ENCODE results near the gene COQ8A.
"Not testable (repeated sequence)": the region's sequence is repeated elsewhere in the genome, so short reads cannot be mapped to it uniquely, and the experiment has no call there.

COQ8A gene

DNA sequence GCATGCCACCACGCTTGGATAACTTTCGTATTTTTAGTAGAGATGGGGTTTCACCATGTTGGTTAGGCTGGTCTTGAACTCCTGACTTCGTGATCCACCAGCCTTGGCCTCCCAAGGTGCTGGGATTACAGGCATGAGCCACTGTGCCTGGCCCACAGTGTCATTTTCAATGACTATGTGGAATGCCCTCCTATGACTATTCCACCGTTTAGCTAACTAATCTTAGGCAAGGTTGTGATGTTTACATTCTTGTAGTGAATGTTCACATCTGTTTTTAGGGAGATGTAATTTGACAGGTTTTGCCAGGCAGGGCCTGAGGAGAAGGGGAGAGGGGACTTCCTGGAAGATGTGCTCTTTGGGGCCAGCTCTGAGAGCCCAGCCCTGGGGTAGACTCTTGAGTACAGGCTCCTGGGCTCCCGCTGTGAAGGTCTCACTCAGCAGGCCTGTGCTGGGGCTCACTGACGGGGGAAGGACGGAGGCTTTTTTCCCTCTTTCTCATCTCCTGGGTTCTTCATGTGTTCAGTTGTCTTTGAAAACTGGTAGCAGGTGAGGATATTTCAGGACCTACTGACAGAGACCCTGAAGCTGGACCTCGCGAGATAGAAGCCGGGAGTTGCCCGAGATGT lies 13.2 kb downstream of the COQ8A start:
- DNase-seq, result no peak

DNA sequence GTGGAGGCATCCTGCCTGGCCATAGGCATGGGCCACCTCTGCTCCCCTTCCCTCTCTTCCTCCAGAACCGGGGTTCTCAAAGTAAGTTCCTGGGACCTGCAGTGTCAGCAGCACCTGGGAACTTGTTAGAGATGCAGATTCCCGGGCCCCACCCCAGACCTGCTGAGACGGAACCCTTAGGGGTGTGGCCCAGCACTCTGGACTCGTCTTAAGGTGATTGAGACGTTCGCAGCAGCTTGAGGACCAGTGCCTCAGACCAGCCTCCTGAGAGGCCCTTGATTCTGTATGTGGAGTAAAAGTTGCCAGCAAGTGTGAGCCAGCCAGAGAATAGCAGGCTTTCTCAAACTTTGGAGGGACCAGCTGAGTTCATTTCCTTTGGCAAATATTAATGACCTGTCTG lies 14.2 kb downstream of the COQ8A start:
- no peak for DNase-seq

DNA sequence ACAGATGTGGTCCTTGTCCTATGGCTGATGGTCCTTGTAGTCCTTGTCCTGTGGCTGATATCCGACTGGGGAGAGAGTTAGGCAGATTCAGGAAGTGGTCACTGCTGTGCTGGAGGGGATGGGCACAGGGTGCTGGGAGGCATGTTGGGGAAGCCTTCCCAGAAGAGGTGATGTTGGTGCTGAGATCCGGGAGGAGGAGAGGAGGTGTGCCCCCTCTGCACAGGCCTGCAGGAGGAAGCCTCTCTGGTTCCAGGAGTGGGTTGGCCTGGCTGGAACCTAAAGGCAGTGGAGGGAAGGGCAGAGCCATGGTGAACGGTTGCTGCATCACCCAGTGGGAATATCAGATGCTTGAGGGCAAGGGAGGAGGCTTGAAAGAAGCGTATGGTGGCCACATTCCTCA lies 14.7 kb downstream of the COQ8A start:
- DNase-seq, result no peak

DNA sequence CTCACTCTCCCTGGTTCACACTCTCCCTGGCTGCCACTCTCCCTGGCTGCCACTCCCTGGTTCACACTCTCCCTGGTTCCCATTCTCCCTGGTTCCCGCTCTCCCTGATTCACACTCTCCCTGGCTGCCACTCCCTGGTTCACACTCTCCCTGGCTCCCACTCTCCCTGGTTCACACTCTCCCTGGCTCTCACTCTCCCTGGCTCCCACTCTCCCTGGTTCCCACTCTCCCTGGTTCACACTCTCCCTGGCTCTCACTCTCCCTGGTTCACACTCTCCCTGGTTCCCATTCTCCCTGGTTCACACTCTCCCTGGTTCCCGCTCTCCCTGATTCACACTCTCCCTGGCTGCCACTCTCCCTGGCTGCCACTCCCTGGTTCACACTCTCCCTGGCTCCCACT lies 15.8 kb downstream of the COQ8A start:
- not testable (repeated sequence) for DNase-seq

DNA sequence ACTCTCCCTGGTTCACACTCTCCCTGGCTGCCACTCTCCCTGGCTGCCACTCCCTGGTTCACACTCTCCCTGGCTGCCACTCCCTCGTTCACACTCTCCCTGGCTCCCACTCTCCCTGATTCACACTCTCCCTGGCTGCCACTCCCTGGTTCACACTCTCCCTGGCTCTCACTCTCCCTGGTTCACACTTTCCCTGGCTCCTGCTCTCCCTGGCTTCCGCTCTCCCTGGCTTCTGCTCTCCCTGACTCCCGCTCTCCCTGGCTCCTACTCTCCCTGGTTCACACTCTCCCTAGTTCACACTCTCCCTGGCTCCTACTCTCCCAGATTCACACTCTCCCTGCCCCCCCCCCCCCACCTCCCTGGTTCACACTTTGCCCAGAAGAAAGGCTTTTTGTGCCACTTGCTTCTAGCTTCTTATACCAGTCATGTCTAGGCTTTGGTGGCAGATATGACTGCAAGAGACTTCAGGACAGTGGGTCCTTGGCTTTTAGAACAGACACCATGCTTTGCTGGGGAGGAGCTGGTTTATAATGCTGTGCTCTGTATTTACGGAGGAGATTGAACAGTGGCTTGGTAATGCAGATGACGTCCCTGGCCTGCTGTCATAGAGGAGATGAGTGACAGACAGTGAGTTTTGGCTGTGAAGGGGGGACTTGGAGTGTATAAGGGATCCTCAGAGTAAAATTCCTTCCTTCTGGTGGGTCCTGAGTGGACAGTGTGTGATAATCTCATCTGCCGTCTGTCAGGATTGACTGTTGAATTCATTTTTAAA lies 17.0 kb downstream of the COQ8A start:
- DNase-seq, result no peak

DNA sequence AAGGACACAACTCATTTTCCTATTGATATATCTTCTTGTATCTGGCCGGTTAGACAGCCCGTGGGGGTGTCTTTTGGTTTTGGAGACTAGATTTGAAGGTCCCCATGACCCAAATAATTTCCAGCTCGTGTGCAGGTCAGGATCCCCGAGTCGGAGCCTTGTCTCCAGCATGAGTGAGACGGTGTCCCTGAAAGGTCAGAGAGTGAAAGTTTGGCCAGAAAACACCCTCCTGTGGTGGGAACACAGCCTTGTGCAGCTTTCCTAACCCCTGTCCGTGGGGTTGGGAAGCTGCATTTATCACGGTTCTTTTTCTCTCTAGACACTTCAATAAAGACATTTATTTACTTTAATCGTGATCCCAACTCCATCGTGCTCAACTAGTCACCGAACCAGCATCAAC lies 17.6 kb downstream of the COQ8A start:
- no peak for DNase-seq

DNA sequence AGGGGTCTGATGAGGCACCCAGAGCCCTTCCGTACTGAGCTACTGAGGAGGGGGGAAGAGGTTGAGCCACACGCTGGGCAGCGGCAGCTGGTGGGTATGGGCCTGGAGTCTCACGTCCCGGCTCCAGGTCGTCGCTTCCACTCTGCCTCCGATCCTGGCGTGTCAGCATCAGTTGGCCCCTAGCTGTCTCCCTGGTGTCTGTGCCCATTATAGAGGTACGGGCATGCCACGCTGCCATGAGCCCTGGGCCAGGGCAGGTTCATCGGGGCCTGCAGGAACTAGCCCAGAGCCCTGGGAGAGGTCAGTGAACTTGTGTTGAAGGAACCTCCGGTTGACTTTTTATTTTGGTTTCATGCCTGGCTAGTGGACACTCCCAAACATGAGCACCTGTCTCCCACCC lies 18.2 kb downstream of the COQ8A start:
- no peak for DNase-seq

DNA sequence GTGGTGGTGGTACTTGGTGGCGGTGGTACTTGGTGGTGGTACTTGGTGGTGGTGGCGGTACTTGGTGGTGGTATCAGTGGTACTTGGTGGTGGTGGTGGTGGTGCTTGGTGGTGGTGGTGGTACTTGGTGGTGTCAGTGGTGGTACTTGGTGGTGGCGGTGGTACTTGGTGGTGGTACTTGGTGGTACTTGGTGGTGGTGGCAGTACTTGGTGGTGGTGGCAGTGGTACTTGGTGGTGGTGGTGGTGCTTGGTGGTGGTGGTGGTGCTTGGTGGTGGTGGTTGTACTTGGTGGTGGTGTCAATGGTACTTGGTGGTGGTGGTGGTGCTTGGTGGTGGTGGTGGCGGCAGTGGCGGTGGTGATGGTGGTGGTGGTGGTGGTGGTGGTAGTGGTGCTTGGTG lies 20.2 kb downstream of the COQ8A start:
- no peak for DNase-seq

DNA sequence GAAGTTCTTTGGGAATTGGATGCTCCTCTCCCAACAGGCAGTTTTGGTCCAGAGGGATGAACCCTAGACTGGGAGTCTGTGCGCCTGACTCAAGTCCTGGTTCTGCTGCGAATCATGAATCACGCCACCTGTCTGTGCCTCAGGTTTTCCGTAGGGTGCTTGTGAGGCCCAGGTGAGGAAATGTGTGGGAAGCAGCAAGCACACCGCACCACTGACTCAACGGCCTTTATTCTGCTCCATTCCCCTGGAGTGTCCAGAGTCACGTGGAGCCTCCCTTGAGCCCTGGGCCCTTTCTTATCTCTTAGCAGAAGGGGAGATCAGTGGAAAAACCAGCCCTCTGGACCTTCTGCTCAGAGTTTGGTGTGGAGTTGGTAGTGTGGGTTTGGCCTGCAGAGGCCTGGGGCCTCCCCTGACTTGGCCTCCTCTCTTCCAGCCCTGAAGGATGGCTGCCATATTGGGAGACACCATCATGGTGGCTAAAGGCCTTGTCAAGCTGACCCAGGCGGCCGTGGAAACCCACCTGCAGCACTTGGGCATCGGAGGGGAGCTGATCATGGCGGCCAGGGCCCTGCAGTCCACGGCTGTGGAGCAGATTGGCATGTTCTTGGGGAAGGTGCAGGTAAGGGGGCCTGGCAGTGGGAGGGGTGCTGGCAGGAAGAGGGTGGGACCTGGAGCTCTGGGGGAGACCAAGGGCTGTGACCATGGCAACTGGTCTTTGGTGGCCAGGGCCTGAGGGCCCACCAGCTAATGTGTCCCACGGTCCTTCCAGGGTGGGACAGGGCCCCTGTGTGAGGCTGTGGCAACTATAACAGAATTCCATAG lies 21.1 kb downstream of the COQ8A start:
- no peak for DNase-seq

DNA sequence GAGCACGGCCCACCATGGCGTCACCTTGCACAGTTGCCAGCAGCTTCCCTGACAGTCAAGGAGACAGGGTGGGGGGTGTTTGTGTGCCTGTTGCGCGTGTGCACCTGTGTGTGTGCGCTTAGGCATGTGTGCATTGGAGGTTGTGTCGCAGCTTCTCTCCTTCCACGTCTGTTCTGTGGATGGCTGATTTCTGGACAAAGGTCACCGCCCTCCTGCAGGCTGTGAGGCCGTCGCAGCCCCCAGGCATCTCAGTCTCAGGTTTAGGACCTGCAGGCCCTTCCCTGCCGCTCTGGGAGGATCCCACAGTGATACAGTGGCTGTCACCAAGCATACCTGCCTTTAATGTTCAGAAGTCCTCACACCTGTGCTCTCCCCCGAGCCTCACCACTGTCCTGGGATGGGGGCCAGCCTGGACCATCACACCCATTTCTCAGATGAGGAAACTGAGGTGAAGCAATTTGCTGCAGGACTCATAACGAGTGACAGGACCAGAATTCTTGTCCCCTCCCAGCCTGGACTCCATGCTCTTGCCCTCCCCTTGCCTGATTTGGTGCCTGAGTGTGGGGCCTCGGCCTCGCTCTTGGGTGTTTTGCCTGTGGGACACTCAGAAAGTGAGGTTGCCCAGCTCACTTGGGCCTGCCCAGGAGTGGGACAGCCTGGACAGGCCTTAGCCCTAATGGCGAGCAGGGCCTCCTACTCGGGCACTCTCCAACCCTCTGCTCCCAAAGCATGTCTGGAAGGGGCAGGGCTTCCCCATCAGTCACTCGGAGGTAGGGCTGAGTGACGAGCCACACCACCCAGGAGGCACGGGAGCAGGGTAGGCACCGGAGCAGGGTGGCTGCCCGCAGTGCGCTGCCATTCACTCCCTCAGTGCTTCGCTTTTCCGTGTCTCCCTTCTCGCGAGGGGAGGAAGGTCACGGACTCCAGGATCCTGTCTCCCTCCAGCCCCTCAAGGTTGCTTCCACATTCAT lies 22.6 kb downstream of the COQ8A start:
- no peak for DNase-seq

DNA sequence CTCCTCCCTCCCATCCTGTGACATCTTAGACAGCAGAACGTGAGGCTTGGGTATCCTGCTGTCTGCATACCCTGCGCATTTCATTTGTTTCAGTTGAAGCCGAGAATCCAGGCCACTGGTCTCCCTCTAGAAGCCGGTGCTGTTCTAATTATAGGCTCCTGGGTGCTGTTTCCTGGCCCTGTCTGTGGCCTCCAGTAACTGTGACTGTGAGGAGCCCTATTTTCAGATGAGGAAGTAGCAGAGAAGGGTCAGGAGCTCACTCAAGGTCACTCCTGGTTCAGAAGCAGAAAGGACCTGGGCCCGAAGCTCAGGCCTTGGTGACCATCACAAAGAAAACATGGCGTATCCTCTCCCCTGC lies 24.0 kb downstream of the COQ8A start:
- DNase-seq, result no peak

DNA sequence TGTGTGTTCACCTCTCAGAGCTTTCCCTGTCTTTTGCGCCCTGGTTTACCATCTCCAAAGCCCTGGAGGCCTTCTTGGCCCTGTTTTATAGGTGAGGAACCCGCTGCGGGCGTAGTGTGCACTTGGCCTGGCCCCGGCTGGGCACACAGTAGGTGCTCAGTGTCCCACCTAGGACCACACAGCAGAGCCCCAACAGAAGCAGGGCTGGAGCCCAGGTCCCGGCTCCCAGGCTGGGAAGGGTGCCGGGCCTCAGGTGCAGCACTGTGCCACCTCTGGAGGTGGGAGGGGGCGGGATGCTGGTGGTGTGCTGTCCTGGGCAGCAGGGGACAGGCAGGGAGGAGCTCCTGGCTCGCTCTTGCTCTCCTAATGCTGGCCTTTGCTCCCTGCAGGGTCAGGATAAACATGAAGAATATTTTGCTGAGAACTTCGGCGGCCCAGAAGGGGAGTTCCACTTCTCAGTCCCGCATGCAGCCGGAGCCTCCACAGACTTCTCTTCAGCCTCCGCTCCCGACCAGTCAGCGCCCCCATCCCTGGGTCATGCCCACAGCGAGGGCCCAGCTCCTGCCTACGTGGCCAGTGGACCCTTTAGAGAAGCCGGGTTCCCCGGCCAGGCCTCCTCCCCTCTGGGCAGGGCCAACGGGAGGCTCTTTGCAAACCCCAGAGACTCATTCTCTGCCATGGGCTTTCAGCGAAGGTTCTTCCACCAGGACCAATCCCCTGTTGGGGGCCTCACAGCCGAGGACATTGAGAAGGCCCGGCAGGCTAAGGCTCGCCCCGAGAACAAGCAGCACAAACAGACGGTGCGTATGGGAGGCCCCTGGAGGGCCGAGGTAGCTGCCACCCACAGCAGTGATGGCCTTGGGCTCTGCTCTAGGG lies 24.8 kb downstream of the COQ8A start:
- no peak for DNase-seq

DNA sequence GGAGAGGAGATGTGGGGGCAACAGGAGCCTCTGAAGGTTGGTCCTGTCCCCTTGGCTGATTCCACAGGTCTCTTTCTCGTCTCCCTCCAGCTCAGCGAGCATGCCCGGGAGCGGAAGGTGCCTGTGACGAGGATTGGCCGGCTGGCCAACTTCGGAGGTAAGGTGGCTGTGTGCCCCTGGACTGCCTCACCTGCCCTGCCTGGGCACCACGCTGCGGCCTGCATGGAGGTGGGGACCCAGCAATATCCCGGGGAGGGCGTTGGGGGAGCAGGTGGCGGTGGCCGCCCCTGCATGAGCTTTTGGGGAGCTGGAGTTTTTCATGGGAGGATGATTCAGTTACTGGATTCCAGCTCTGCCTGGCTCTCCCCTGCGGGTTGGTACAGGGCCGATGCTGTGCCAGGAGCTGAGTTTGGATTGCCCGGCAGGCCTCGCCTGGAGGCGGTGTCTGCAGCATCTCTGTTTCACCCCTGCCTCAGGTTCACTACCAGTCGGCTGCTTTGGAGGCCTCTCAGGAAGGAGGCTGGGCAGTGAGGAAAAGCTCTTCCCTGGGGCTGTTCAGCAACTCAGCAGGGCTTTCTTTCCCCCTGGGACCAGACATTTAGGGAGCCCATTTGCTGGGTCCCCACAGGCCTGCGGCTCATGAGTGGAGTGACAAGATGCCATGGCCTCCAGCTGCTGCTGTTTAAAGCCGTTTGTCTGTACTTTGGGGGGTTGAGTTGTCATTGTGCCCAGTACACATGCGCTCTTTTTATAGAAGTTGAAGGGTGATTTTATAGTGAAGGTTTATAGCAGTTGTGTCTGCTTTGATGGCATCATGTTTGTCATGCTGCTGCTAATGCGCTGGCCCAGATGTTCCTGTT lies 25.7 kb downstream of the COQ8A start:
- no peak for DNase-seq

DNA sequence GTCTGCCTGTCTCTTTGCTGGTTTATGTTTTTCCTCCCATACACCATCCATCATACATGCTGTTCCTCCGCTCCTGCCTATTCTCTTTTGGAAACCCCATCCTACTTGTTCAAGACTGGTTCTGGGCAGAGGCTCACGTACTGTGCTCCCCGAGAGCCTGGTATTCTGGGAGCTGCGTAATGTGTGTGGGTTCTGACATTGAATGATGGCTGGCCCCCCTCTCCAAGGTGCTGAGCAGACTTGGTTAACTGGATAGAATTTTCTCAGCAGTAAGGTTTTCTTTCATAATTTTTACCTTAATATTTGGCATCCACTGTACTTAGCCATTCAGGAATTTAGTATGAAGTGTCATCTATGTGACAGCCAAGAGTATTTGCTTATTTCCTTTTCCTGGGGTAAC lies 26.6 kb downstream of the COQ8A start:
- DNase-seq, result no peak

DNA sequence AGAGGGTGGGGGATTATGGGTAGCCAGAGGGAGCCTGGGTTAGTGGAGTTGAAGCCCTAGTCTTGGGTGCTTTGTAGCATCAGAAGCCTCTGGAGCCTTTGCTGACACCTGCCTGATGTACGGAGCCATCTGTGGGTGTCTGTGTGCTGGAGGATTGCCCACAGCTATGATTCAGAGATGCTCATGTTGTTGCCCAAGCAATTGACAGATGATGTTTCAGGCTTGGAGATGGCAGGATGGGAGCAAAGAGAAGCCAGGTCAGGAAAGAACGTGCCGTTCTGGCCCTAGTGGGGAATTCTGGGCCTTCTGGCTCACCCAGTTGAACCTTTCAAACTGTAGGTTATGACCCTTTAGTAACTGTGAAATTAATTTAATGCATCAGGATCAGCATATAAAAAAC lies 27.6 kb downstream of the COQ8A start:
- no peak for DNase-seq

DNA sequence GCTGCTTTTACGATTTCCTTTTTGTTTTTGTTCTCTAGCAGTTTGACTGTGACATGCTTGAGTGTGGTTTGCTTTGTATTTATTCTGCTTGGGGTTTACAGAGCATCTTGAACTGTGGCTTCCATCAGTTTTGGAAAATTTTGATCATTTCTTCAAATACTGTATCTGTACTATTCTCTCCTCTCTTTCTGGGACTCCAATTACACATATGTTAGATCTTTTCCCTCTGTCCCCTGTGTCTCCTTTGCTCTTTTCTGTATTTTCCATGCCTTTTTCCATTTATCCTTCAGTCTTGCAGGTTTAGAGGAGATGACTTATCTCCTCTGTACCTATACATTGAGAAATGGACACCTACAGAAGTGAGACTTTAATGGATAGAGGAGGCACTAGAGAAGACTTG lies 31.7 kb downstream of the COQ8A start:
- DNase-seq, result no peak

DNA sequence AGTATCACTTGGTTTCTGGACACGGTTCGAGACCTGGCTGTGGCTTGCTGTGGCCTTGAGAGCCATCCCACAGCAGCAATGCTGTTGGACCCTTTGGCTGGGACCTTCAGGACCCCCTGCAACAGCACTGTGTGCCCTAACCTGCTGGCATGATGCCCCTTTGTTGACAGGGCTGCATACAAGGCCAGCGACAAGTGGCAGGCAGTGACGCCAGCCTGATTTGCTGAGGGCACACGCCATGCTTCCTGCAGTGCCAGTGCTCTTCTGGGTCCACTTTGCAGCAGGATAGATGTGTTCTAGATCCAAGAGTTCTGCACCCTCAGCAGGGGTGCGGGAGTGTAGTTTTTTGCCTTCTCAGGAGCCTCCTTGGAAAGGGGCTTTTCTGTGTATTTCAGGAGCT lies 32.8 kb downstream of the COQ8A start:
- DNase-seq, result no peak

DNA sequence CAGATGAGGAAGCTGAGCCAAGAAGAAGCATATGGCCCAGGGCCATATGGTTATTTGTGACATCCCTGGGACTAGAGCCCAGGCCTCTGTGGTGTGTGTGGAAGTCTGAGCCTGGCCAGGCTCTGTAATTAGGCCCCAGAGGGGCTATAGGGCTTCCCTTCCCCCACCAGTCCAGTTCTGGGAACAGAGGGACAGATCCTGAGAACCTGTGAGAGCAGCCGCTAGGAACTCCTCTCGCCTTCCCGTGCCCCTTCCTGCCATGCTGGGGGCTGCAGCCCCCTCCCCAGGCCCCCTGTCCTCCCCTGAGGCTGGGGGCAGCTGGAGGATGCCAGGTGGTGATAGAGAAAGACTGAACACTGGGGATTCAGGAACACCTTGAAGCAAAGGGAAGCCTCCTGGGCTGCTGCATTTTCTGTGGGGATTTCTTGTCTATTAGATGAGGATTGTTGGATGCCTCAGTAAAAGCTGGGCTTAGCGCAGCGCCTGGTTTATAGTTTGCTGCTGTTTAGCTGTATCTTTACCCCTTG lies 33.3 kb downstream of the COQ8A start:
- no peak for DNase-seq

DNA sequence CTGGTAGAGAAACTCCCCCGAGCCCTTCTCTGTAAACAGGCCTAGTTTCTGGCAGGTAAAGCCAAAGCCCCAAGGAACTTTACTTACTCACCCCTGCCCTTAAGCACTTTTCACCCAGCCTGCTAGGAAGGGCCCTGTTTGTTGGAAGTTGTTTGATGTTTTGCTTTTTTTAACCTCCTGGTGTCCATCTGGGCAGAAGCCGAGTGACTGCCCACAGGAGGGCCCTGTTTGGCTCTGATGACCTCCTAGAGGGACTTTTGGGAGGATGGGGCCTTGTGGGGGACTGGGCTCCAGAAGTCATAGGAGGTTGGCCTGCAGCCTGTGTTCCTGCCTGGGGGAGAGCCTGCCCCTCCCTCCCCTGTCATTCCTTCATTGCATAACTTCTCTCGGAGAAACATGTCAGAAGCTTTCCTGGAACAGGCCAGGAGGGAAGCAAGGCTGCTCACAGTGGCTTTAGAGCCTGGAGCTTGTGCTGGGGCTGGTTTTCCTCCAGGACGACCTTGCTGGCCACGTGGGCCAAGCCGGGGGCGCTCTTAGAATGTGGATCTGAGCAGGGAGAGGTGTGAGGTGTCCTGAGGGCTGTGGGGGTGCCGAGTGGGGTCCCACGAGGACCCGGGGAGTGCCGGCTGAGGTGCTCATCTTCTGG lies 33.9 kb downstream of the COQ8A start:
- DNase-seq, result no peak

Measured in activated CD4-positive, alpha-beta T cell treated with anti-CD3 and anti-CD28 coated beads, Interleukin-10, Interleukin-2, amounts not matched to agents 100 ng/mL and 50 ng/mL, durations not matched to agents 16 hours and 8 hours (primary cell).